NCI-H2227 (cell line): ENCODE measurements around the gene SAMD4A.

Experiments
- DNase-seq: peaks from one replicate; lab custom pipeline; 2025; ENCODE audit not compliant: unreplicated experiment; lab: John Stamatoyannopoulos, UW

SAMD4A gene

DNA sequence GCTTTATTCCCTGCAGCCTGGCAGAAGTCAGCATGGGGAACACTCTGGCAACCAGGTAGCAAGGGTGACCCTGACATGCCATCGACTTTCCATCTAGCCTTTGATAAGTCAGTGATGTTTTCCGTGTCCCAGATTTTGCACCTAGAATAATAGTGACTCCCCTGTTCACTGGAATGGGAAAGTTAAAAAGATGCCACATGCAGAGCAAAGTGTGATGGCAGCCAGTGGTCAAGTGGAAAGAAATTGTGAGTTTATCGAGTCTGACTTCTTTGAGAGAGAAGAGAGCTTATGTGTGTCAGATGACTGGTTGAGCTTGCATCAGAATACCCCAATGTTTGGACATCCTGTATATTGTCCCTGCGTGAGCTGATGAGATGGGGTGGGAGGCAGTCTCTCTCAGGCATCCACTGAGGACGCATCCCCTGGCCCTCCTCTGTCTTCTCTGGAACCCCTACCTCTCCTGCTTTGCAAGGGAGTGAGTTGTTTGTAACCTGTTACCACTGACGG lies 187.2 kb downstream of the SAMD4A start:
- DNase-seq, result no peak

DNA sequence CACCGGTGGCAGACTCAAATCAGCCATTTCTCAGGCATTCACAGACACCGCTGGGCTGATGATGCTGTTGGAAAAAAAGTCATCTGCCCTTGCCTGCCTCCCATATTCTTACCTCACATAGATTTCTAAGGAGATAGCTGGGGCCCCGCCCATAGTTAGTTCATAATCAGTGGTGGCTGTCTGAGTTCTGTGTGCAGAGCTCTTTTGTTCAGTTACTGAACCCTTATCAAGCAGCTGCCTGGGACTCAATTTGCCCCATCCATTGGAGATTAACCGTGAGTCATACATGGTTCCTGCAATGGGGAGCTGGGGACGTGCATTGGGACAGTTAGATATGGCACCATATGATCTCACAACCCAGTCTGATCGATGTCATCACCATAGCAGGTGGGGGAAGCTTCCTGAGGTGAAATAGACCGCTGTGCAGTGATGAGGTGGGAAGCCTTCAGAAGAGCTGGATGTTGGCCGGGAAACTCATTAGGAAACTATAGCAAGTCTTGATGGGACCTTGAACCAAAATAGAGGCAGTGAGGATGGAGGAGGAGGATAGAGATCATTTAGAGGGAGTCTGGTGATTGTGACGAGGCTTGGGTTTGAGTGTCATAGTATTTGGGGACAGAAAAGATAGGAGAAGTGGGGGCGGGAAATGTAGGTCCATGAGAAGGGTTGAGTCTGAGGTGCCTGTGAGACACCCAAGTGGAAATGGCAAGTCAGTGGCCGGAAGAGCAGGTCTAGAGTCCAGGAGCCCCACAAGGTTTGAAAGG lies 187.9 kb downstream of the SAMD4A start:
- DNase-seq, result no peak

DNA sequence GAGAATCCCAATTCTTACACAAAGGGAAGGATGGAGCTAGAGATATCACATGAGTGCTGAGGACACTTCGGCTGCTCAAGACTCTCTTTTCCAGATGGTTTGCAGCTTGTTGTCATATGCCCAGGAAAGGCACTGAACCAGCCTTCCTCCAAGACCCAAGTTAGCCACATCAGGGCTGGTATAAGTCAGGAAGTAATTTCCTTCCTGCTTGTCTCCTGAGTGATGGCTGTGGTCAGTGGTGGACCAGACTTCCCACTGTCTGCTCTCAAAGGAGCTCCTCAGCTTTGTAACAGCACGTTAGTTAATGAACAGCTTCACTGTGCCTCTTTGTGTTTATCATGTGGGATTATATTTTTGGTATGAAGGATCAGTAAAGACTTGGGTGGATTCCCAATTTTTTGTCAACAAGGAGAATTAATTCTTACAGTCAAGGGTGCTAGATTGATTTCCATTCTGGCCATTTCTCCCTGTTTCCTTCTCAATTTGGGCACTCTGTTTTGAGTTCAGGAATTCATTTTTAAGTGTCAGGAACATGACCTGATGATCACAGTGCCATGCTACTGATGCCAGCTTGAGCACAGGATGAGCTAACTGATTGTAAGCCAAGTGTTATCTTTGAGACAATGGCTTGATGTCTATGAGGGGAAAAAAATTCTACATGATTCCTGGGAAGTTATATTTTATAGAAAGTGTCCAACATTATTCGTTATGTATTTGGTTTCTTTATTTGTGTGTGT lies 189.9 kb downstream of the SAMD4A start:
- DNase-seq, result no peak

DNA sequence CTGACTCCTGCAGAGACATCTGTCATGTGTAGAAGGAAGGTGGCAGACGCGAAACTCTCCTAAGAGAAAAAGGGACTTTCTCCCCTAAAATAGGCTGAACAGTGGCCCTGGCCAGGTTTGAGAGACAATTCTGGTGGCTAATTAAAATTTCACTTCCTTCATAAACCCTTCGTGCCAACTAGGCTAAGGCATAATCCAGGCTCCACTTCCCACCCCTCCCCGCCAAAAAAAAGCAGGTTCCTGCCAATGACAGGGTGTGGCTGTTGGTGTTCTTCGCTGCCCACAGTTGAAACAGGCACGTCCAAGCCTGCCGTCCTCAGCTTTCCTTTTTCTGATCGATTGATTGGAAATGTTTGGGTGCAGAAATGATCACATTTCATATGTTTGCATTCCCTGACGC lies 191.1 kb downstream of the SAMD4A start:
- DNase-seq, result no peak

DNA sequence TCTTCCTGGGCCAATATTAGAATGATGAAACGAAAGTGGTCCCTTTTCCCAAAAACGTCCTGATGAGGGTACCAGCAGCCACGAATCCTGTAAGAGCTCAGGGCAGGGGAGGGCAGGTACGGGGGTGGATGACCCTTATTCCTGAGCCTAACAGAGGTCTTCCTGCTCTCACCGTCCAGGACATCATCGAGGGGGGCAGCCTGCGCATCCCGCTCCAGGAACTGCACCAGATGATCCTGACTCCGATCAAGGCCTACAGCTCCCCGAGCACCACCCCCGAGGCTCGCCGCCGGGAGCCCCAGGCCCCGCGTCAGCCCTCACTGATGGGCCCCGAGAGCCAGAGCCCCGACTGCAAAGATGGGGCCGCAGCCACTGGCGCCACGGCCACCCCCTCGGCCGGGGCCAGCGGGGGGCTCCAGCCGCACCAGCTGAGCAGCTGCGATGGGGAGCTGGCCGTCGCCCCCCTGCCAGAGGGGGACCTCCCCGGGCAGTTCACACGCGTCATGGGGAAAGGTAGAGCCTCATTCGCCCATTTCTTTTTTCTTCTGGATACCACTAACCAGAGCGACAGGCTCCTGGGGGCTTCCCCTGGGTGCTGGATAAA lies 193.2 kb downstream of the SAMD4A start:
- DNase-seq, result no peak

DNA sequence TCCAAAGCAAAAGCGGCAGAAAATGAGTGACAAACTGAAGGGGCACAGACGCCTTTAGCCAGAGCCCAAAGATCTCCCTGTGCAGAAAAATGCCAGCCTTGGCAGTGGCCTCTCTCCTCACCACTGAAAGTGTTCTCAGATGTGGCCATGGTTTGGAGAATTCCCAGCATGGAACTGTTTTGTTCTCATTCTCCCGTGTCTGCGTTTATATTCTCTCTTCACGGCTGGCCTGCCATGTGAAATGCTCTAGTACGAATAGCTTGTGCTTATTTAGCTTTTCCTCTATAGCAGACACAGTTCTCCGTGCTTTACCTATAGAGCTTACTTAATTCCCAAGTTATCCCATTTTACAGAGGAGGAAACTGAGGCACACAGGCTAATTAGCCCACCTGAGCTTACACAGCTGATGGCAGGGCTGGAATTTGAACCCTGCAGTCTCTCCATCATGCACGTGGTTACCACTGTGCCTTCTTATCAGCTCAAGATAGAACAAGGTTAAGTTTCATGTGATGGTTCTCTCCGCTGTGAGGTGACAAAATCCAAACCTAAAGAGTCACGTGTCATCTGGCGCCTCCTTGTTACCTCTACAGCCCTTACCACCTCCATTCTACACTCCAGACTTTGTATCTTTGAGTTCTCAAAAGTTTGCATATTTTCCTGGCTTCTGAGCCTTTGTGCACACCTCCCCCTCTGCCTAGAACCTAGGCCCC lies 194.1 kb downstream of the SAMD4A start:
- DNase-seq, result no peak

DNA sequence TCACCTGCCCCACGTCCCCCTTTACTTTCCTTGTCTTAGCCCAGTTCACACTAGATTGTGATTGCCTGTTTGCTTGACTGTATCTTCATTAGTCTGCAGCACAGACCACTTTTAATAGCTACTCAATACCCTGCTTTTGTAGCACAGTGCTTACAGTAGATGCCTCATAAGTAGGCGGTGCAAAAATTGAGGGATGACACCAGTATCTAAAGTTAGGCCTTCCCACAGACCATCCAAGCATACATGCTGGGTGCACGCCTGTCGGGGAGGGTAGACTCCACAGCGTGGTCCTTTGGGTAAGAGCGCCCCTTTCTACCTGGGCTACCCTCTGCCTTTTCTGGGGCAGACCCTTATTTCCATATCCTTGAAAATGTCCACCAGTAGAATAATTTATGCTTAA lies 194.9 kb downstream of the SAMD4A start:
- DNase-seq, result no peak

DNA sequence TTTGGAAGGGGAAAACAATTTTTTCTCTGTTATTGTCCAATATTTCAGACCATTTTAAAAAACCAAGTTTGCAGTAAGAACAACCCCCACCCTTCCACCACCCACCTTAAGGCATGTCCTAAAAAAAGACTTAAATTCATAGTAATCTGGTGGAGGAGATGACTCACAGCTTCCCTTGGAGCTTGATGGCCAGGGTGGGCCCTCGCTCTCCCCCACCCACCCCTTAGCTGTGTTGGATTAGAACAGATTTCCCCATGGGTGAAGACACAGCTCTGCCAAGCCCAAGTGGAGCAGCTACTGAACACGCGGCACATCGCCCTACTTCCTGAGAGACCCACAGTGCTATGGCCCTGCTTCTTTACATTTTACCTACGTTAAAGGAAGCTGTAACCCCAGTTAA lies 195.4 kb downstream of the SAMD4A start:
- no peak for DNase-seq

DNA sequence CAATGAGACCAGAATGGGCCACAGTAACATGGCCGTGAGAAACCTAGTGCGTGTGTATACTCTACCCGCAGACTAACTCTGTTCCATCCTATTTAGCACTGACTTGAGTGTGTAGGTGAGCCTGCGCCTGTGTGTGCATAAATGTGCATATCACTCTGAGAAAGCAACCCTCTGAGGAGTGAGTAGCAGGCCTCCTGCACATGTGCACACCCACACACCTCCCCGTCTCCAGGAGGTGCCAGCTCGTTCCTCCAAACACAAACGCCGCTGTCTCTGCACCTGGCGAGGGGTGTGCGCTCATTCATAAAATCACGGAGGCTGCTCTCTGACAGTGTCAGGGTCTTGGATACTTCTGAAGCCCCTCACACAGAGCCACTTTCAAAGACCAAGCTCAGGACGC lies 196.8 kb downstream of the SAMD4A start:
- no peak for DNase-seq

DNA sequence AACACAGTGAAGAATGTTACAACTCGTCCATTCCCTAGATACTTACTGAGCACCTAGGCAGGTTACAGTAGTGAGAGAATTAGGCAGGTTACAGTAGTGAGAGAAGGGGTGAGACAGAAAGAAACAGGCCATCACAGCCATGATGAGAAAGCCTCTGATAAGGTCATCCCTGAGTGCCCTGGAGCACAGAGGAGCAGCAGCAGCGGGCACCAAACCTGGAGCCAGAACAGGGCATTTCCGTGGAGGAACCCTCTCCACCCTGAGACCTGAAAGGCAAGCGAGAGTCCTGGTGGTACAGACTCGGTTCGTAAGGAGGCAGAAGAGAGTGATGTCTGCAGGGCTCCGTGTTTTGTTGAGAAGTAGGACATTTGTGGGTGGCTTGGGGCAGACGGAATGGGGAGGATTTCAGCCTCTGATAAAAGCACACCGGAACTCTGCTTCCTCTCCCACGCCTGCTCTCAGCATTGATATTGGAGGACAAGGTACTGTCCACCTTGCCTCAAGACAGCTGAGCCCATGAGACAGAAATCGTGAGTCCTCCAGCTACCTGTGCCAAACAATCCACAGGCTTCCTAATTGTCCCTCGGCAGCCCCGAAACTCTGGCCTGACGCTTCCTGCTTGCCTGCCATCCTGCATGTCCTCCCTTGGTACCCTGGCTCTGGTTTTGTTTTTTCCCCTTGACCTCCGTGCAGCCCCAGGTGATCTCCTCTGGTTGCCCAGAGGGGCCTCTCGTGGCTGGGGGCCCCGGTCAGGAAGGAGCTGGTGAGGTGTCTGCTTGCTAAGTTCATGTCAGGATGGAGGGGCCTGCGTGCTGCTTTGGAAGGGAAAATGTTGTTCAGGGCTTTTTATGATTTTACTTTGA lies 199.6 kb downstream of the SAMD4A start:
- no peak for DNase-seq

DNA sequence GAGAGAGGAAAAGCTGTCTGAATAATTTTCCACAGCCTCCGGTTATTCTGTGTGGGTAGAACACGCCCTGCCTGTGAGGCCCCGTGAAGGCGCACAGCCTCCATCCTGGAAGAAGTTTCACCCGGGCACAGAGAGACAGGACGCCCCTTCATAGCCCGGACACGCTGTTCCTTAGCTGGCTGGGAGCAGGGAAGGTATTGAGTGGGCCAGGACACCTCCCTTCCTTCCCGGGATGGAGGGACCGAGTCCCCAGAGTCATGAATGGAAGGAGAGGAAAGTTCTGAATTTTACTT lies 200.2 kb downstream of the SAMD4A start:
- no peak for DNase-seq

DNA sequence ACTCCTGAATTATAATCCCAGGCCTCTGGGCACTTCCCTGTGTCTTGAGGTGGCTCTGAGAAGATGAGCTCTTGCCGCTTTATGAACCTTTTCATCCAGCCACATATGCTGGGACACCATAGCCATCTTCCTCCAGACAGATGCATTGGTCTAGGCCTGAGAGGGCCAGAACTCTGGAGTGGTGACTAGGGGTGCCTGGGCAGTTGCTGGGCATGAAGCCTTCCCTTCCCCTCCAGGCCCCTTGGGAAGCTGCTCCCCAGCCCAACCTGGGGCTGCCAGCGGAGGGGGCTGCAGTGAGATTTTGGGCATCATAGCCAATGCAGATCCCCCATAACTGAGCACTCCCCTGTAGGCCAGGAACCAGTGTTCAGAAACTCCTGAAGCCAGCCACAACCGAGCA lies 200.5 kb downstream of the SAMD4A start:
- DNase-seq, result no peak

DNA sequence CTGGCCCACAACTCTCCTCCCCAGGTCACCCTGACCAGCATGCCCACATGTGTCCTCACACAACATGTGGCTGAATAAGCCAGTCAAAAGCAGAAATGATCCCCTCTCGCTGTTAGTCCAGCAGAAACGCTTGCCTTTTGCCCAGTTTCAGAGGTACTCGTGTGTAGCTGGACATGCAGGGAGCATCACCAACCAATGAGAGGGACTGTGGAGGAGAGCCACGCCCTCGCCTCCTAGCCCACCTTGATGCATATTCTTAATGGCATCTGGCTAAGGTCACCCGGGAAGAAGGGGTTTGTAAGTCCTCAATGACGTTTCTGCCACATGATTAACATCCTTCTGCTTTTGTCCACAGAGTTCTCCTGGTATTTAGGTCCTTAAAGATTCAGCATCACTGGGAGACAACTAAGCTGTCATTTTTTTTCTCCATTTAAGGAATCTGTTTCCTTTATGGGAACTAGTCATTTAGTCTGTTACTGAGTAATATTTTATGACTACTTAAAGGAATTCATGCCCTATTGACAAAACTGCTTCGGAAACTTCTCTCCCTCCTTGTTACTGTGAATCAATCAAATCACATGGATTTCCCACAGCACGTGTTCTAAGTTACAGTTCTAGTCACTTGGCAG lies 201.7 kb downstream of the SAMD4A start:
- no peak for DNase-seq

DNA sequence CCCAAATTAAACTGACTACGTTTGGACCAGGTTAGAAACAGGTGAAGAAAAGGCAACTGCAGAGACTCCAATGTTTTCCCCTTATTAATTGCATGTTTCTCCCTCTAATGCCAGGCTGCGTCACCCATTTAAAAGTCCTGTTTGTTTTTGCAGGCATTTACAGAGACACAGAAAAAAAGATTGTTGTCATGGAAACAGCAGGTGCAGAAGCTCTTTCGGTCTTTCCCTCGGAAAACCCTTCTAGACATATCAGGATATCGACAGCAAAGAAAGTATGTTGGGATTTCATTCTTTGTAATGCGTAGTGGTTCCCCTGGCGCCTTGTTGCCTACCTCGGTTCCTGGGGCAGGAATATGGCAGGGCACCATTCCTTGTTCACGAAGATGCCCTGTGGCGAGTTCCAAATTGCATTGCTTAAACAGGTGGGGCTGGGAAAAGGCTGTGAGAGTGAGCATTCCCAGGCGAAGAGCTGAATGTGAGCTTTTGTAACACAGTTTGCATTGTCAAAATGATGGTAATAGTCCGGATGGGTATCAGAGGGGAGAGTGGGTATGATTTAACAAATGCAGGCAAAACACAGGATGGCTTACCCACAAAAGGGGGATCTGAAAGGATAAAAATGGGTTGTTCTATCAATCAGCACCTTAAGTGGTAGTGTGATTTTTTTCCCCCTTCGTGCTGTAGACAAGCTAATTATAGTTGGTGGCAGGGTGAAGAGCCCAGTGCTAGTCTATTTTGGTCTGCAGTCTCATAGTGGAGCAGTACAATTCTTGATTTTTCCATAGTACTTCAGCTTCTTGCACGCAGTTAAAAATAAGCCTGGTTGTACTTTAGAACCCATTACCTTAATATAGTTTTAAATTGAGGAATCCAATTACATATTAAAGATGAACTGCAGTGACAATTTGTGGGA lies 203.3 kb downstream of the SAMD4A start:
- peak; percentile 73 for DNase-seq

DNA sequence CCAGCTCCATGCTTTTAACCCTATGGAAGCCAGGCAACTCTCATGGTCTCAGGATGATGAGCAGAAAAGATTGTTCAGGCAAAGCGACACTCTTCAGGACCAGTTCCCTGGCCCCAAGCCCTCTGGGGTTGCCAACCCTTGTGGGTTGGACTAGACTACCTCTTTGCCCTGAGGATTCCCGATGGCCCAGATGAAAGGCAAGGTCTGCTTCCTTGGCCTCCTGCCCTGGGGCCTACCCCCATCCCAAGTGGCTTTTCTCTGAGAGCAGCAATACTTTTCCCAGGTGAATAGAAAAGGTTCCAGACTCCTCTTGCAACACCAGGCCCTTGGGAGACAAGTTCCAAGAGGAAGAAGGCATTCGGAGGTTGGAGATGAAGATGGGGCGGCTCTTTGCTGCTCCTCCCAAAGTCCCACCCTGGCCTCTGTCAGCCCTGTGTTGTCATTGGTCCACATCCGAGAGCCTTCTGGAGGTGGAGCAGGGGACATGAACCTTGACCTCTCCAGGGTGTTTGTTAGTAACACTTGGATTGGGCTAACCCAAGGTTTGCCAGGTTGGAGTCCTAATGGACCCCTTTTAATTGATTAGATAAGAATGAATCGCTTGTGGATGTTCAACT lies 204.6 kb downstream of the SAMD4A start:
- DNase-seq, result no peak

DNA sequence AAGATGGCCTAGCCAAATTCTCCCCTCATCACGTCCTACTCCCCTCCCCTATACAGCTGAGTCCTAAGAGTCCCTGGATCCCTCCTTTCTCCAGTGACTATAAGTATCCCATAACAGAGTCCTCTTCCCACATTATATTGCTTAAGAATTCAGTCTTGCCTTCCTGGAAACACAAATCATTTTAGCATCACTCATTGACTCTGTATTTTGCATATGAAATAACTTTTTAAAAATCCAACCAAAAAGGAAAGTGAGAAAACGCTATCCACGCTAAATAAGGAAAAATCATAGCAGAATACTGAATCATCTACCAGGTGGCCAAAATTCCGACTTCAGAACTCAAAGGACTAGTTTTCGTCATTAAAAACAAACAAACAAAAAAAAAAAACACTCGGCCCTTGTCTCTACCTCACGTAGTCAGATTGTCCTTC lies 205.5 kb downstream of the SAMD4A start:
- DNase-seq, result no peak

DNA sequence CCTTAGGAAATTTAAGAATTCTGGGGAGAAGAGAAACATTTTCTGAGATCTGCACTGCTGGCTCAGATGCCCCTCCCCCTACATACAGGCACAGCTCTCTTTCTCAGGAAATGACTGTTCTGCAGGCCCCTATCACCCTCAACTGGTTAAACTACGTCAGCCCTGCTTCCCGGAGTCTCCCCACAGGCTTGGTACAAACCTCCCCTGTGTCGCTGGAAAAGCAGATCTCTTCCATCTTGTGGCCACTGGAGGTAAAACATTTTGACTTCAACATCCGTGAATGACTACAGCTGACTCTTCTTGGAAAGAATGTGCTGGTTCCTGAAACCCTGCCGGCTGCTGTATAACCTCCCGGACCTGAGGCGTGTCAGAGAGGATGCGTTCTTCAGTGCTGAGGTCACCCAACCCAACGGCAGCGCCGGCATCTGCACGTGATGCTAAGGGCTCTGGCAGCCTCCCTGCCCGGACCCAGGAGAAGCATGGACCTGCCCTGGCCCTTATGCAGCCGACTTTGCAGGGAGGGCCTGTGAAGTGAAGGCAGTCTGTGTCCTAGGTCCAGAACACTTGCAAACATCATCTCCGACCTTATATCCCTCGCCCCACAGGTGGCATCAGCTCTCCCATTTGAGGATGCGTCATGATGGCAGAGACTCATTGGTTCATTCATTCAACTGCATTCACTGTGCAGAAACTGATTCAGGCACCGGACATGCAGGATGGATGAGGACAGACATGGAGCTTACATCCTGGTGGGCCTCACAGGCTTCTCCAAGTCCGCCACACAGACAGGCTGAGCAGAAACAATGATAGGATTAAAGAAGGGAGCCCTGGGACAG lies 206.5 kb downstream of the SAMD4A start:
- DNase-seq, result peak; percentile 91

DNA sequence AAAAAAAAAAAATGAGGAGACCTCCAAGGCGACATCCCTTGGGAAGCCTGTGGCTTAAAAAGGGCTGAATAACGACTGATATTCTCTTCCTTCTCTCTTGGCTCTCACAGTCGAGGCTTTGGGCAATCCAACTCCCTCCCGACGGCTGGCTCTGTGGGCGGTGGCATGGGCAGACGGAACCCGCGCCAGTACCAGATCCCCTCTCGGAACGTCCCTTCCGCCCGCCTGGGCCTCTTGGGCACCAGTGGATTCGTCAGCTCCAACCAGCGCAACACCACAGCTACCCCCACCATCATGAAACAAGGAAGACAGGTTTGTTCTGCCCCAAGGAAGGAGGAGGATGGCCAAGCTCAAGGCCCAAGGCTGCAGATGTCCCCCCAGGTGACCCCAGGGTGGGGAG lies 207.9 kb downstream of the SAMD4A start:
- DNase-seq, result no peak
